Medulla oblongata (tissue), 1 donor: ENCODE results near the gene ERAP2.
"Not testable (repeated sequence)": the region's sequence is repeated elsewhere in the genome, so short reads cannot be mapped to it uniquely, and the experiment has no call there.

Experiments
- DNase-seq: peaks from one replicate; pipeline ENCODE4 v3.0.0-alpha.2; 2015; ENCODE audit errors: extremely low spot score

Gene ERAP2, protein sequence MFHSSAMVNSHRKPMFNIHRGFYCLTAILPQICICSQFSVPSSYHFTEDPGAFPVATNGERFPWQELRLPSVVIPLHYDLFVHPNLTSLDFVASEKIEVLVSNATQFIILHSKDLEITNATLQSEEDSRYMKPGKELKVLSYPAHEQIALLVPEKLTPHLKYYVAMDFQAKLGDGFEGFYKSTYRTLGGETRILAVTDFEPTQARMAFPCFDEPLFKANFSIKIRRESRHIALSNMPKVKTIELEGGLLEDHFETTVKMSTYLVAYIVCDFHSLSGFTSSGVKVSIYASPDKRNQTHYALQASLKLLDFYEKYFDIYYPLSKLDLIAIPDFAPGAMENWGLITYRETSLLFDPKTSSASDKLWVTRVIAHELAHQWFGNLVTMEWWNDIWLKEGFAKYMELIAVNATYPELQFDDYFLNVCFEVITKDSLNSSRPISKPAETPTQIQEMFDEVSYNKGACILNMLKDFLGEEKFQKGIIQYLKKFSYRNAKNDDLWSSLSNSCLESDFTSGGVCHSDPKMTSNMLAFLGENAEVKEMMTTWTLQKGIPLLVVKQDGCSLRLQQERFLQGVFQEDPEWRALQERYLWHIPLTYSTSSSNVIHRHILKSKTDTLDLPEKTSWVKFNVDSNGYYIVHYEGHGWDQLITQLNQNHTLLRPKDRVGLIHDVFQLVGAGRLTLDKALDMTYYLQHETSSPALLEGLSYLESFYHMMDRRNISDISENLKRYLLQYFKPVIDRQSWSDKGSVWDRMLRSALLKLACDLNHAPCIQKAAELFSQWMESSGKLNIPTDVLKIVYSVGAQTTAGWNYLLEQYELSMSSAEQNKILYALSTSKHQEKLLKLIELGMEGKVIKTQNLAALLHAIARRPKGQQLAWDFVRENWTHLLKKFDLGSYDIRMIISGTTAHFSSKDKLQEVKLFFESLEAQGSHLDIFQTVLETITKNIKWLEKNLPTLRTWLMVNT

DNA sequence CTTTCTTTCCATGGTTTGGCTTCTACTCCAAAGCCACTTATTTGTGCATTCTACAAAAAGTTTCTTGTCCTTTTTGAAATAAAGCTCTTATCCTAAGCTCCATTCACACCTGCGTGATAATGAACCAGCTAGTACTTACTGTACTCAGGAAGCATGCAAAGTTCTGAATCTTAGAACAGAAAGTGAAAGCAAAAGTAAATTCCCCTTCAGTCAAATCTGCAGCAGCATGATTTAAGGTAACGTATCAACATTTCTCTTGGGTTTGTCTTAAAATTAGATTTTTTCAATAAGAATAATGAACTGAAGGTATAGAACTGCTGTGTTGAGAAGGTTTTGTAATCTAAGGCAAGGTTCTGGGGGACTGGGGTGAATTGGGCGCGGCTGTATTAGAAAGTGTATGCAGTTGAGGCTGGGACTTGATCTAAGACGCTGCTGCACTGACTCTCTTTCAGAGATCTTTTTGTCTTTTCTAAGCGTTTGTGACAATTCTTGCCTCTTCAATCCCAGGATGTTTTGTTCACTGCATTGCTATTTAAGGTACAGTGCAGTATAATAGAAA is at the start of gene ERAP2:
Gene ERAP2, plus strand, starts transcription at position 209 of the 559 bp plus-strand sequence. CDS start 3,186 bp downstream, outside the sequence.
- DNase-seq = peak; percentile 76

DNA sequence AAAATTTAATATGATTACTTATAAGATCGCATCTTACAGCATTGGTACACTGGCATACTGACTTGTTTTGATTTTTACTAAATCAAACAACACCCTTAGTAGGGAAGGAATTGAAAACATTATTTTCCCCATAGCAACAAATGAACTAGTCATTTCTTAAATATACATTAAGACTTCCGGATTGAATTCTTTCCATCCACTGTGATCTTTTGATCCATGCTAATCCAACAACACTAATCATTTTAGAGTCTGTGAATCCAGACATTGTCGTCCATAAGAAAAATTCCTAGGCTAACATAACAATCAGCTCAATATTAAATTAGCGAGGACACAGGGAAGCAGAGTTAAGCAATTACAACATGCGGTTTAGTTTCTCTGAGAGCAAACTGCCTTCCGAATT is 47.0 kb upstream of the ERAP2 start:
- DNase-seq = no peak

DNA sequence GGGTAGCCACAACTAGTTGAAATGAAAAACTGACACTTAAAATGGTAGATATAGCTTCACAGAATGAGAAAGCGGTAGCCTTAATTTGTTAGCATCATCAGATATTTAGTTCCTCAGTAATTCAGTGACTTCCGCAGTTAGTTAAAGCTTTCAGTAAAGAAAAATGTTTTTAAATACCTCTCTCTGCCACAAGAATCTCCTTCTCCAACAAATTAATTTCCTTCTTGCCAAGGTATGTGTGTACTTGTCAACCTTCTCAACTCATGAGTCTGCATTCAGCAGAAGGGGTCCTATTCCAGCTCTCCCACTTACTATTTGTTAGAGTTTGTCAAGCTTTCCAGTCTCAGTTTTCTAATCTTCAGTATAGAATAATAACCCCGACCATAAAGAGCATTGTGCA is 42.3 kb upstream of the ERAP2 start:
- DNase-seq = no peak

DNA sequence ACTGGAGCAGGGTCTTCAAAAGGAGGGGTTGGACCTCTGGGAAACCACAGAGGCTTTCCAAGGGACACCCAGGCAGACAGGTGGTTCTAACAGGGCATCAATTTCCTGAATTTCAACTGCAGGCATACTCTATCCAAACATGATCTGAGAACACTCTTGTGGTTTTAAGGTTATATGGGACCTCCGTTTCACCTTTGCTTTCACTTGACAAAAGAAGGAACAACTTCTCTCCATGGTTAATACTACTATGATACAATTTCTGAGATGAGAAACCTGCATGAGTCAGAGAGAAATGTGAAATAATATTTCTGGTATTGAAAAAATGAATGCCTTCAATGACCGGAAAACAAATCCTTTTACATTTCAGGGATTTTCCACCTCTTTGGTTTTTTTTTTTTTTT is 40.5 kb upstream of the ERAP2 start:
- DNase-seq = no peak

DNA sequence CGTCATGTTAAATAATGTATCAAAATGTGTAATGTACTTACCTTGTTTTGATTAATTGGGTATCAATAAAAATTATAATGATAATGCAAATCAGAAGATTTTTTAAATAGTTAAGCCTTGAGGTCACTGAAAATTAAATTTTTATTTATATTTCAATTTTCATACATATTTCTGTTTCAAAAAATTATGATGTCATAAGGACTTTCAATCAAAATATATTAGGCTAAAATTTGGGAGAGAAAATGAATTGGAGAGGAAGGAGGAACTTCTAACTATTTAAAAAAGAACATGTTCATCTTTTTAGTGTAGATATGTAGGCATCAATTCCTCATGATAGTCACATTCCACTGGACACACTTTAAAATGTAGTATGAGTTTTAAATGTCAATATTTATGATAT is 39.5 kb upstream of the ERAP2 start:
- no peak for DNase-seq

DNA sequence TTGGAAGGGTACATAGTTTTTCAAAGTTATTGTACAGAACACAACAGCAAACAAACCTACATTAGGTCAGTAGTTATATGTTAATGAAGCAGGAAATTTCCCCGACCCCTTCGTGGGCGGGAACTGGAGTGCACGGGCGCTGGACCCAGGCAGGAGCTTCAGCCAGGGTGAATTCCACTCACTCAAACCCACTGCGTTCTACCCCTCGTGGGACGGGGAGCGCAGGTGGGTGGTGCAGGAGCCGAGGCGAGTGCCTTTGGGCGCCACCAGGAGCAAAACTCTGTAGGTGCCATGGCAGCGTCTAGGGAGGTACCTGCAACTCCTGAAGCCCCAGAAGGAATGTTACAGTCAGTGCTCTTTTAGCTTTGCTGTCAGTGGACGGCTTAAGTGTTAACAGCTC is 39.0 kb upstream of the ERAP2 start:
- DNase-seq = no peak

DNA sequence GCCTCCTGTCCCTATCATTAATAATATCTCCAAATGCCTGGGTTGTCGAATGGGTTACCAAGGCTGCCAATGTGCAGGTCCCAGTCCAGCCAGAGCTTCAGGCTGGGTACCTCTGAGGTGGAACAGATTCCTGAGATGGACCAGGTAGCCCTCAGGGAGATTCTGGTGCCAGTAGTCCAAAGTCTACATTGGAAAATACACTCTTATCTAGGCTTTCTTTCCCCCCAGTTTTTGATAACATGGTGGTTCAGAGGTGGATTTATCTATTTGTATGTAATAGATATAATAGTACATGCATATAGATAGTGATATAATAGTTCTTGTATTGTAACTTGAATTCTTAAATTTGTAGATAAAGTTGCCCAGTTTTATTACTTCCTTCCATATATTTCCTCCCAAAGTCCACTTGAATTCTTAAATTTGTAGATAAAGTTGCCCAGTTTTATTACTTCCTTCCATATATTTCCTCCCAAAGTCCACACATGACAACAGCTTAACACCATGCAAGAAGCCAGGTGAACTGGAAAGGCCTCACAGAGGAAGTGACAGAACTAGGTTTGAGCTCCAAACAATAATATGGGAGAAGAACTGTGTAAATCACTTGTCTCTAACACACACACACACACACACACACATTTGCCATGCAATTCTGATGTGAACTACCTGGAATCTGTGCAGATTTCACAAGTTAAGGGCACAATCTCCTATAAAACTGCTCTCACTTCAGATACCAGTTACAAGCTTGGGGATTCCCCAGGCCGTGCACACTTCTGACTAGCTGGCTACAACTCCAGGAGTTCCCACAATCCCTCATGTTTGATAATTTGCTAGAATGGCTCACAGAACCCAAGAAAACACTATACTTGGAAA is 37.9 kb upstream of the ERAP2 start:
- DNase-seq = no peak

DNA sequence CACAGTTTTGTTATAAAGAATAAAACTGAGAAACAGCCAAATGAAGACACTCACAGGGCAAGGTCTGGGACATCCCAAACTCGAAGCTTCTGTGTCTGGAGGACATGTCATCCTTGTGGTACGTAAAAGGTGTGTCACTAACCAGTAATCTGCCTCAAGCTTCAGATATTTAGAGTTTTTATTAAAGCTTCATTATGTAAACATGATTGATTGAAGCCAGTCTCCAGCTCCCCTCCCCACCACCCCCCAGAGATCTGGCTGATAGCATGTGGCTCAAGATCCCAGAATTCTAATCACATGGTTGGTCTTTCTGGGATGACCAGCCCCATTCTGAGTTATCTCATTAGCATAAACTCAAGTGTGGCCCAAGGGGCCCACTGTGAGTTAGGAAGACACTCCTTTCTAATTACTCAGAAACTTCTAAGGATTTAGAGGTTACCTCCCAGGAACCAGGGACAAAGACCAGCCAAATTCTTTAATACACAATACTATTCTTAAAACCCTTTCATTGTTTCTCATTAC is 37.2 kb upstream of the ERAP2 start:
- no peak for DNase-seq

DNA sequence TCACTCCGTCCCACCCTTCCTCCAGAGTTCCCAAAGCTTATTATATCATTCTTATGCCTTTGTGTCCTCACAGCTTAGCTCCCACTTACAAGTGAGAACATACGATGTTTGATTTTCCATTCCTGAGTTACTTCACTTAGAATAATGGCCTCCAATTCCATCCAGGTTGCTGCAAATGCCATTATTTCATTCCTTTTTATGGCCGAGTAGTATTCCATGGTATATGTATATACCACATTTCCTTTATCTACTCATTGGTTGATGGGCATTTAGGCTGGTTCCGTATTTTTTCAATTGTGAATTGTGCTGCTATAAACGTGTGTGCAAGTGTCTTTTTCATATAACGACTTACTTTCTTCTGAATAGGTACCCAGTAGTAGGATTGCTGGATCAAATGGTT is 34.4 kb upstream of the ERAP2 start:
- DNase-seq = not testable (repeated sequence)

DNA sequence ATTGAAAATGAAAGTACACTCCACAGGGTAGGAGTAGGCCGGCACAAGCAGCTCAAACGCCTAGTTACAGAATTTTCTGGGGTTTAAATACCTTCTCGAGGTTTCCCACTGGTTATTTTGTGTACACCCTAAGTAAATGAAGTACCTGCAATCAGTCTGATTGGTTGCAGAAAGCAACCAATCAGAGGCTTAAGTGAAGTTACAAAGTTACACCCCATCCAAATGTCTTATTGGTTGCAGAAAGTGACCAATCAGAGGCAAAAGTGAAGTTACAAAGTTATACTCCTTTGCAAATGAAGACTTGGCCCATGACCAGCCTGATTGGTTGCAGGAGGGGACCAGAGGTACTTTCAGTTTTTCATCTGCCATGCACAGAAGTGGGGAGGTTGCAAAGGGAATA is 33.2 kb upstream of the ERAP2 start:
- no peak for DNase-seq

DNA sequence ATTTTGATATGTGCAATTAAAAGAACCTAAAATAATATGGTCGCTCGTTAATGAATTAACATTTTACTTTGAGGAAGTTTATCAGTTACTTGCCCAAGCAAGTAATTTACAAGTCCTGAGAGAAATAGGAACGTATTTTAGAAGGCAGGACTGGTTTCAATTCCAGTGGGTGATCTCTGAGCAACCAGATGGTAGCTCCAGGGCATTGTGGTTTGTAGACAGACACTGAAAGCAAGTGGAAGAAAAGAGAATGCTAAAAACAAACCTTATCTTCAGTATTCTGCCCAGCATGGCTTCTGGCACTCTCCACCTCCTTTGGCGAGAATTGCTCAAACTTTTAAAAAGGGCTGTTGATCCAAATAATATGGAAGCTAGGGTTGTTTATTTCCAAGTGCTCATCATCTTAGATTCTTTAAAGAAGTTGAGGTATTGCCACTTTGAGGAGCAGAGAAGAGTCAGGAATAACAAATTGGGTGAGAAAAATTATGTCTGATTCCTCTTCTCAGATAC is 31.8 kb upstream of the ERAP2 start:
- no peak for DNase-seq

DNA sequence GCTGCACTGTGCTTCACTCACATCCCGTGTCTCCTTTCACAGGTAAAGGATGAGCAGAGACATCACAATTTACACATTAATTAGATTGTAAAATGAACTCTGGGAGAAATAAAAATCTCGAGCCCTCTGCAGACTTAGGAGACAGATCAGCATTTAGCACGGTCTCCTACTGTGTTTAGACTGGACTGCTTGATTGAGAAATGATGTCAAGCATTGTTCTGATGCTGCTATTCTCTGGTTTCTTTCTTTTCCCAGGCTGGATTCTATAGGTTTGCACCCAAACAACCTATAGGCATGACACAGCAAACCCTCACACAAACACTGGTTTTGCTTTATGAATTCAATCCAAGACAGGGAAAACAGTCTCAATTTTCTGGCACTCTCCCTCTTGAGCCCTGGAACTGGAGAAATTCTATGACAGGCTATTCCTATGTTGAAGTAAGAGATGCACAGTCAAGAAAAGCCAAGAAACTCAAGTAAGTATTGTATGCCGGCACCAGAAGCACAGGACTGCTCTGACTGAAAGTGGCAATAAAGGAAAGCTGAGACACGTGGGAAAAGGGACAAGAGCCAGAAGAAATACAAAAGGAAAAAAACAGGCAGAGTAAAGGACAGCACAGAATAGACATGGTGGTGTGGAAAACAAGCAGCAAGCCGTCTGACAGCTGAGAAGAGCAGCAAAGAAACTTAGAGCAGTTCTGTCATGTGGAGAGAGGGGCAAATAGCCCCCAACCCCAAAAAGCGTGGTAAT is 24.8 kb upstream of the ERAP2 start:
- no peak for DNase-seq

DNA sequence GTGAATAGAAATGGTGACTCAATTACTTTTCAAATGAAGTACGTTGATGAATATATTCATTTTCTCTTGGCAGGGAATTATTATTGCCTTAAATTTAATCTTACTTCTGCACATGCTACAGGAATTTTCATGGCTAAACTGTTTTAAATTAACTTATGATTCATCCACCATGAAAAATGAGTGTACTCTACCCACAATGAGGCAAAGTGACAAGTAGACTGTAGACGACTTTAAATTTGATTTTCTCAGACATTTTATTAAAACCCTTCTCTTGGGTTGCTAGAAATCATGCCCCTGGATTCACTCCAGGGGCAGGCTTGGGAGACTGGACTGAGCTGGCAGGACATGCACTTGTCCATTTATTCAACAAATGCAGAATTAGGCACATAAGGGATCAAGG is 23.5 kb upstream of the ERAP2 start:
- peak; percentile 24 for DNase-seq

DNA sequence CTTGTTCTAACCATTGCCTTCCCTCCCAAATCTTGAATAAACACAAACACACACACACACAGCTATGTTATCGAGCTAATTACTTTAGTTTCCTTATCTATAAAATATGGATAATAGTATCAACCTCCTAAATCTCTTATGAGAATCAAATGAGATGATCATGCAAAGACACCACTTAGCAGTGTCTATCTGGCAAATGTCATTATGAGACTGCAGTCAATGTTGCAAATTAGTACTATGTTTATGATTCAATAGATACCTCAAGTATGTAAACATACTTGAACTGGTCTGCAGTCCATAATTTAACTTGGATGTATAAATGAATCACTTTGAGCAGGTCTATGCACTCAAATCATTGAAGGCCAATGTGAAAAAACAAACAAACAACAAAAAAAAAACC is 22.2 kb upstream of the ERAP2 start:
- DNase-seq = no peak

DNA sequence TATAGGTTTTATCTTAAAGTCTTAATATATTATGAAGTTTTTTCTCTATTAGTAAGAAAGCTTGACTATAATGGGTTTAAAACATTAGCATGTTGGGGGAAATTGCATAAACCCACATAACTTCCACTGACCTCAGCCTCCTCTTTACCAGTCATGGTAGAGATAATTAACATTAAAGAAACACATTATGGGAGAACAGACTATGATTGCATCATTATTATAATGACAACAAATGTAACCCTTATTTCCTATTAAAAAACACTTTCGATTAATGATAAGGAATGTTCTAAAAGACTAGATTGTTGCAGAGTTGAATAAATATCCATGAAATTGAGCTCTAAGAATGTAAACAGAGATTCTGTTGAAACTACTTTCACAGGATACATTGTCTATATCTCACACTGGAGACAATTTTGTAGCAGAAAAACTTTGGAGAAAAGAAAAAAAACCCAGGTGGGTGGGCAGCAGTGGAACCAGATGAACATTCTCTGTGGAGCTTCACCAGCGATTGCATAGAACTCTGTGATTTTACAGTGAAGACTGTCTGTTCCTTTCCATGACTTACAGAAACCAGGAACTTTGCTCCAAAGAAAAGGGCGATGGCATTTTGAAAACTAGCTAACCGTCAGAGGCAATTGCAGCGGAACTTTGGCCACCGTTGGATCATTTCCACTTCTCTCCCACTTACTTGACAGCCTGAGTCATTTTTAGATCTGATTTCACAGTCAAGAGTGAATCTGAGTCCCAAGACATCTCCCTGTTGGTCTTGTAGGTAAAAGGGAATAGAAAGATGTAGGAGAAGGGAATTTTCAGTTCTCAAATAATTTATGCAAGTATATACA is 21.0 kb upstream of the ERAP2 start:
- no peak for DNase-seq

DNA sequence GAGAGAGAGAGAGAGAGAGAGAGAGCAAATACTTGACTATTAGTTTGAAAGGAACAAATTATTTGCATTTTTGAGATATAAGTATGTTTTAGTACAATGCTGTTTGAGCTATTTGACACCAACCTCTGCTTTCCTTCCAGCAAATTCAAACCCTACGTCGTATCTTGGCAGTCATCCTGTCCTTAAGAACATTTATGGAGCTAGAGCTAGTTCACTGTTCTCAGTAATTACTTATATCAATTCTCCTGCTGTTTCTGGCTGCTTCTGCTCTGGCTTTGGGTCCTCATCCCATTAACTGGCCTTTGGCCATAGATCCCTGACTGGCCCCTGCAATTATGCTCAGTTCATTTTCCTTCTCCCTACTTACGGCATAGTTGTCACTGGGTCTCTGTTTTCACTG is 19.9 kb upstream of the ERAP2 start:
- no peak for DNase-seq

DNA sequence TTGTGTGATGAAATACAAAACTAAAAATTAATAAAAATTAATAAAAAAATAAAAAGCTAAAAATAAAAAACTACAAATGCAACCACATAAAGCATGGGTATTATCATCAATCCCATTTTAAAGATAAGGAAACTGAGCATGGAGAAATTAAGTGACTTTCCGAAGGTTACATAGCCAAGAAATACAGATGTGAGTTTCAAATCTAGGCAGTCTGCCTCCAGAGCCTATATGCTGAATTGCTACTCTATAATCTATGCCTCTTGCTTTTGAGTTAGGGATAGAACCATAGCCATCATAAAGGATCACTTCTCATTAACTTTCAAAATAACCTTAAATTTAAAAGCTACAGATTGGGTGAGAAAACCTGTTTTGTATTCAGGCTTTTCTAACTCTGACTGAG is 18.8 kb upstream of the ERAP2 start:
- DNase-seq = no peak

DNA sequence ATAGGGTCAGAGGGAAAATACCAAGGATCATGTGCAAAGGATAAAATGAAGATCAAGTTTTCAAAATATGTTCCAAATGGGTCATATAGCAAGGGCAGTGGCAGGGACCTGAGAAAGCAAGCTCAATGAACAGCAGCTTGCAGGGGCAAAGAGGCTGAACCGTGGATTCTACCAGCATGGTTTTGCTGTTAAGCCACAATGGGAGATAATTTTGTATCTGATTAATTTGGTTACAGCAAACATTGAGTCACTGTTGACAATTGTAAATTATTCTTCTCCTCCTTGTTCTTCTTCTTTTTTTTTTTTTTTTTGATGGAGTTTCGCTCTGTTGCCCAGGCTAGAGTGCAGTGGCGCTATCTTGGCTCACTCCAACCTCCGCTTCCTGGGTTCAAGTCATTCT is 18.4 kb upstream of the ERAP2 start:
- no peak for DNase-seq

DNA sequence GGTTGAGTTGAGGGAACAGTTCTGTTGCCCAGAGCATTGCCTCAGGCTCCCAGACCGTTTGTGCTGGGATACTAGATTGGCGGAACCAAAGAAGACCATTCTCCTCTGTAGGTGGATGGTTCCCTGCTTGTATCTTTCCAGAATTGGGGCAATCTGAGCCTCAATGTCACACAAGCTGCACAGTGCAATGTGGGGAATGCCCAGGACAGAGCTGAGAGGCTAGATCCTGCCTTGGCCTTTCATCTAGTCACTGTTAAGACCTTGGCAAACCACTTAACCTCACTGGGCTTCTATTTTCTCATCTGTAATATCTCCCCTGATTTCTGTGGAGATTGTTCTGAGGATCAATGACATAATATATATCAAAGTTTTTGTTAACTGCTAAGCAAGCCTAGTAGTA is 16.9 kb upstream of the ERAP2 start:
- DNase-seq = no peak
